Measurements from ENCODE around the gene CFAP46.
"Not testable (repeated sequence)": the region's sequence is repeated elsewhere in the genome, so short reads cannot be mapped to it uniquely, and the experiment has no call there.

The CFAP46 gene

GRCh38 chr10:132840698-132841614 is 101.4 kb downstream of the CFAP46 start:
- DNase-seq, result no peak

DNA sequence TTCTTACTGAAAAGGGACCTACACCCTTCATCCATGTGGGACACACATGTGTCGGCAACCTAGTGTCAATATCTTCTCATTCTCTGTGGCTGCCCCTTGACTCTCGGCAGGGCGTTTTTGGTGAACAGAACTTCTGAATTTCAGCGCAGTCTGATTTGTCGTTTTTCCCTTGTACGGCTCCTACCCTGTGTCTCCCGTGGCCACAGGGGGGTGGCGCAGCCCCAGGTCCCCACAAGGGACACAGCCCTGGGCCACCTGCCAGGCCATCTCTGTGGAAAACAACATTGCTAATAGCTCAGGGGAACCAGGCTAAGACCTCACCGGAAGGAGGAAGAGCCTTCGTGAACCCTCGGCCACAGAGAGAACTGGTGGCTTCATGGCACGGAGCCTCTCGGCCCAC is 103.3 kb downstream of the CFAP46 start:
- DNase-seq, result no peak

DNA sequence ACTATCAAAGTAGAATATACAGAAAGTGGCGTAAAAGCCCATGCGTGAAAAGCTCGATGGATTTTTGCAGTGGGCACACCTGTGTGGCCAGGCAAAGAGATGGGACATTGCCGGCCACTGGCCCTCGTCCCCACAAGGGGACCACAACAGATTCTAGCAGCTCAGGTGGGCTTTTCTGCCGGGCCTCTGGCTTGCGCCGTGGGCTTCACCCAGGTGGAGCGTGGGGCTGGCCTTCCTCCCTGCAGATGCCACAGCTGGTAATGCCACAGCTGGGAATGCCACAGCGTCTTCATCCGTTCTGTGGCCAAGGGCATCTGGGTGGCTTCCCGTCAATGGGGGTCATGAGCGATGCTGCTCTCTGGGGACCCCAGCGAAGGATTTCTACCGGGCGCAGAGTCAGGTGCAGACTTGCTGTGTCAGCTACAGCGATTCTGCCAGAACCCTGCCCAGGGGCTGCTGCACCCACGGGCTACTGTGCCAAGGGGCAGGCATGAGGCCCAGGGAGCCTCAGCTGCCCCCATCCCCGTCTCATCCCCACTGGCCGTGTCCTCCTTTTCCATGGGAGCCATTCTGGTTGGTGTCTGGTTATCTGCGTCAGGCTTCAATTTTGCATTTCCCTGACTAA is 103.9 kb downstream of the CFAP46 start:
- no peak for DNase-seq

GRCh38 chr10:132837905-132838304 is 104.5 kb downstream of the CFAP46 start:
- no peak for DNase-seq

DNA sequence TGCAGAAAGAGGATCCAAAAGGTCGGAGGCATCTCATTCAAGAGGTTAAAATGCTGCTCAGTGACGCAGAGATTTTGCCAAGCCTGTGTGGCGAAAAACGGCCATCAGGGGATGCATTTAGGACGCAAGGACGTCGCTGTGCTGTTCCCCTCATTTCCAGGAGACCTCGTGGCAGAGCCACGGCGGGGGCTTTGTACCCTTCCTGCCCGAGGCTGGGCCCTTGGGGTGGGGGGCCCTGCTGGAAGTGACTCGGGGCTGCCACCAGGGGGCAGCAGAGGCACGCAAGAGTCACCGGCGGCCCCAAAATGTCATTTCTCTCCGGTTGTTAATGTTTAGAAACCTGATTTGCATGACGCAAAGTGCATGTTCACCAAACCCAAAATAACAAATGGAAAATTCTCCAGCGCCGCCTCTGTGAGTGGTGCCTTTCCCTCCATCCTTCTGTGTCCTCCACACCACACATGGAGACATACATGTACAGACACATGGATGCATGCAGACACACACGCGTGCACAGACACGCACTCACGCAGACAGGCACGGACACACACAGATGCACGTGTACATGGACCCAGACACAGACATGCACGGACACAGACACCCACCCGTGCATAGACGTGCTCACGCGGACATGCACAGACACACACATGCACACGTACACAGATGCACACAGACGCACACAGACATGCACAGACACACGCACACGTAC is 105.4 kb downstream of the CFAP46 start:
- DNase-seq, result no peak

GRCh38 chr10:132836248-132836831 is 106.0 kb downstream of the CFAP46 start:
- DNase-seq, result no peak

DNA sequence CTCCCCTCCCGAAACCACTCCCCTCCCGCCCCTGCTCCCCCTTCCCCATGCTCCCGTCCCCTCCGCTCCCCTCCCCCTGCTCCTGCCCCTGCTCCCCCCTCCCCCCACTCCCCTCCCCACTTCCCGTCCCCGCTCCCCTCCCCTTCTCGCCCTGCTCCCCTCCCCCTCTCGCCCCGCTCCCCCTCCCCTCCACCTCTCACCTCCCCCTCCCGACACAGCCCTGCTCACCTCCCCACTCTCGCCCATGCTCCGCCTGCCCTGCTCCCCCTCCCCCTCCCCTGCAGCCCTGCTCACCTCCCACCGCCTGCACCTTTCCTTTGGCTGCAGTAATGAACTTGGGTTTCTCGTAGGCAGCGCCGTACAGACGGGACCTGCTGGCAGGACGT is 106.5 kb downstream of the CFAP46 start:
- DNase-seq, result no peak

DNA sequence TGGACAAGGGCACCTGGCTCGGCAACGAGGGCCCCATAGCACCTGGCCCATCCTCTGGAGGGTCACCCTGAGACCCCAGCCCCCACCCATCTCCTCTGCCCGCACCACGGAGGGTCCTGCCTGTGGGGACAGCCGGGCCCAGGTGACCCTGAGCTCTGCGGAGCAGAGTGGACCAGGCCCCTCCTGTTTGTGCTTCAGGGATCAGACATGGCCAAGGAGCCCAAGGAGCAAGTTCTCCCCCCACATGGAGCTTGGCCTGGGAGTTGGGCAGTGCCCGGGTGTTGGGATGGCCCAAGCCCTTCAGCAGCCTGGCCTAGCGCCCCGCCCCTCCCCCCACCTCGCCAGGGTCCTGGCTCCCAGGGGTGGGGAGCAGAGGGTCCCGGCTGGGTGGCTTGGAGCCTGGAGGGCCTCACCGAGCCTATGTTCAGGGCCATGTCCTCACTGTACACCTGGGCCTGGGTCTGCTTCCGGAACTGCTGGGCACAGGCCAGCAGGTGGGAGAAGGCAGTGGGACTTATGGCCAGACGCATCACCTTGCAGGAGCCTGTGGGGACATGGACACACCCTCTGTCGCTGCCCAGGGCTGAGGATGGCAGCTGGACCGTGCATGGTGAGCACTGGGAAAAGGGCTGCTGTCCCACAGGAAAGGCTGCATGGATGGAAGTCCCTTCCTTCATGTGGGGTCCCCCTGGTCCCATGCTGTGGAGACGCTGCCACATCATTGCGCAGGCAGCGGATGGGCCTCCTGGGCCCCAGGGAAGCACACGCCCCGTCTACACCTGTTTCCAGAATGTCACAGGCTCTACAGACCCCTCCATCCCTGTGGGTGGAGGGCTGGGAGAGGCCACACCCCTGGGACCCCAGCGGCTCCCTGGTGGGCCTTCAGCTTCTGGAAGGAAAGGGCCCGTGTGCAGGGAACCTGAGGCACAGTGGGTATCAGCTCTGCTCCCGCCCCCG is 107.2 kb downstream of the CFAP46 start:
- no peak for DNase-seq

DNA sequence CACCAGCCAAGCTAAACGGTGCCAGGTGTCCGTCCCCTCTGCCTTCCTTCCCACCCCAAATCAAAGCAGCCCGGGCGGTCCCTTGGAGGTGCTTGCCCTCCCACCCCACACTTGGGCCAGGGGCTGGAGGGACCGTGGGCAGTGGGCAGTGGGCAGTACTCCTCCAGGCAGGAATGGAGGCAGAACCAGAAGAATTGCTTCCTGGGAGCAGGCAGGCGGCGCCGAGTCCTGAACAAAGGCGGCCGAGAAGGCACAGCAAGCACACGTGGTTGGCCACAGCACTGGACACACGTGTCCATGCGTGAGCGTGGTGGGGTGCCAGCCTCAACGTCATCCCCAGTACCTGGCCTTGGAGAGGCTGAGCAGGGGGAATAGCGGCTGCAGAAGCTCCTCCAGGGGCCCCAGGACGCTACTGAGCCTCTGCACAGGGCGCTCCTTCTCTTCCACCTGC is 108.0 kb downstream of the CFAP46 start:
- DNase-seq, result no peak

GRCh38 chr10:132833421-132834111 is 108.8 kb downstream of the CFAP46 start:
- DNase-seq, result no peak

DNA sequence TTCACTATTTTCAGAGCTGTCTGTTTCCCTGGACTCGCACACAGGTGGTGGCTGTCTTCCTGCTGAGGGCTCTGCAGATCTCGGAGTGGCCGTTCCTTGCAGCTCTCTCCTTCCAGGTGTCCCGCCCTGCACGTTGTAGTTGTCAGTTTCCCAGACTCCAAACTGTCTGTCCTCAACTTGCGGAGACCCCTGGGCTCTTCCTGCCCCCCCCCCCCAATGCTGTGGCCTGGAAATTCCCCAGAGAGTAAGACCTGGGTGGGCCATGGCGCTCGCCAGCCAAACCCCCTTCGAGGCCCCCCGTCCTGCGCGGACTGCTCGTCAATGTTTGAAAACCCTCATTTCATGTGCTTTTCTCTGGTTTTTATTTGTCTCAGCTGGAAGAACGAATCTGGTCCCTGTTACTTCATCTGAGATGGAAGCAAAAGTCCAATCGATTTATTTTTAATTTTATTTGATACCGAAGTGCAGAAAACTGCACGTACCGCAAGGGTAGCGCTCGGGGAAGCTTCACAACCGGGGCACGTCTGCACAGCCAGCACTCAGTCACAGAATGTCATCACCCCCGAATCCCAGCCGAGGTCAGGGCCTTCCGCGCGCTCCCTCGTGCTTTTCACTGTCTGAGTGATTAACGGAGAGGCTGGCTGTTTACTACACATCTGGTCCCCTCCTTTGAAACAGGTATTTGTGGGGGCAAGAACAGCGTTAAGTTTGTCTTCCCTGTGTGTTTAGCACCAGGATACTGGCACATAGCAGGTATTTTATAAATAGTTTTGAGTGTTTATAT is 110.0 kb downstream of the CFAP46 start:
- DNase-seq, result no peak

- DNase-seq, result no peak
Measured at GRCh38 chr10:132829403-132829802, 113.0 kb downstream of the CFAP46 start.

DNA sequence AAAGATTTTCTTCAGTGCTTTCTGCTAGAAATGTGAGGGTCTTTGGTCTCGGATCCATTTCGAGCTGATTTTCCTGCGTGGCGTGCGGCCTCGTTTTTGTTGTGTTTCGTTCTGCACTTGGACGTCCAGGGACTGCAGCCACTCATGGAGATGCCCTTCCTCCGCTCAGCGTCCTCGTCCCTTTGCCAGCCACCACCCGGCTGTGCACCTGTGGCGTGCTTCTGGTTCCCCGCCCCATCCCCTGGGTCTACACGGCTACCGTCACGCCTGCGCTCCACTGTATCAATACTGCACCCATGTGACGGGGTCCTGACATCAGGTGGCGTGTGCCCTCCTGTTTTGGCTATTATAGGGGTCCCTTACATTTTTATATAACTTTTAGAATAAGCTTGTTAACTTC is 113.7 kb downstream of the CFAP46 start:
- no peak for DNase-seq

- no peak for DNase-seq
Measured at GRCh38 chr10:132827861-132828539, 114.4 kb downstream of the CFAP46 start.

GRCh38 chr10:132827423-132827789 is 115.0 kb downstream of the CFAP46 start:
- DNase-seq, result no peak

DNA sequence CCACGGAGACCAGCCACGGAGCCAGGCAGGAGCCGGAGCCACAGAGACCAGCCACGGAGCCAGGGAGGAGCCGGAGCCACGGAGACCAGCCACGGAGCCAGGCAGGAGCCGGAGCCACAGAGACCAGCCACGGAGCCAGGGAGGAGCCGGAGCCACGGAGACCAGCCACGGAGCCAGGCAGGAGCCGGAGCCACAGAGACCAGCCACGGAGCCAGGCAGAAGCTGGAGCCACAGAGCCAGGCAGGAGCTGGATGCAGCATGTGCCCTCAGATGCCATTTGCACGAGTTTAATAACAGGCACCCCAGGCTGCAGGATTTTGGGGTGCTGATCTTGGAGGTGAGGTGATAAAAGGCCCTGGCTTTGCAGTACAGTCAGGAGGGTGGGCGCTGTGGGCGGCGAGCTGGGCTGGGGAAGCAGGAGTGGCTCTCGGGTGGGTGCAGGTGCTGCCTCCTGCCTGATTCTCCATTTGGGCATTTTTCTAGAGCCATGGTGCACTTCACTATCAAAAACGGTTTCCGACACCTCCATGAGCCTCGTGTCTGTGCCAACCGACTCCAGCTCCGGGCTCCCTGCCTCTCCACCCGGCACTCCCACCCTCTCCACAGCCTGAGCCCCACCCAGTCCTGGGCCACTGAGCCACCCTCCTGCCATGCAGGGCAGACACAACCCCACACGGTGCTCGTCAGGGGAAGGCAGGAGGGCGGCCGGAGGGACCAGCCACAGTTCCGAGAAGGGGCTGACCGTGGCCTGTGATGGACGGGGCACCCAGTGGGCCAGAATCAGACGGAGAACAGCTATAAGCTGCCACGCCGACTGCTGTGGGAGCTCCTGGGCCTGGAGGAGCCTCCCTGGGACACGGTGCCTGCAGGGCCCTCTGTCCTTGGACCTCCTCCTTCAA is 115.6 kb downstream of the CFAP46 start:
- no peak for DNase-seq

- DNase-seq, result not testable (repeated sequence)
Measured at GRCh38 chr10:132825783-132826523, 116.4 kb downstream of the CFAP46 start.

DNA sequence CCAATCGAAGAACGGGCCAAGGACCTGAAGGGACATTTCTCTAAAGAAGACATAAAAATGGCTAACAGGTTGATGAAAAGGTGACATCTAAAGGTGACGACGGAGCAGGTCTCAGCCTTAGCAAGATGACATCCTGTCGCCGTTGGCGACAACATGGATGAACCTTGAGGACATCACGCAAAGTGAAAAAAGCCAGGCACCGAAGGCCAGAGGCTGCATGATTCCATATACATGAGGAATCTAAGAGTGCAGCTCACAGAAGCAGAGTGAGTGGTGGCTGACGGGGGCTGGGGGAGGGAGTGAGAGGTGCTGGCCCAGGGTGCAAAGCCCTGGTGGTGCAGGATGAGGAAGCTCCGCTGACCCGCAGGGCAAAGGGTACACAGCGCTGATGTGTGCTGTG is 122.3 kb downstream of the CFAP46 start:
- no peak for DNase-seq
